ENCODE data around the gene FAM9C. TPM values are rescaled to one million over a fixed set of nuclear protein-coding genes. Genes with fewer than 3 reads are reported as not detected.
"Not testable (repeated sequence)": the region's sequence is repeated elsewhere in the genome, so short reads cannot be mapped to it uniquely, and the experiment has no call there.

Gene FAM9C
- total RNA-seq, 1 donor from 2014 or later, result 0.34 TPM

GRCh38 chrX:13022926-13023325 is 21.5 kb downstream of the FAM9C start:
- Mint-ChIP-seq H3K4me3 (no peak overlapping the region), H3K36me3 (no peaks in the 10 kb centered on the region), H3K27me3 (ENCODE audit: low read depth) (no peaks in the 10 kb centered on the region), H3K27ac (peak overlapping the region; percentile 83), H3K9me3 (peaks cover 29% of the 10 kb centered on the region), H3K4me1 (peaks cover 46% of the 10 kb centered on the region)
- no peak for DNase-seq (ENCODE audit: low spot score in 2 of 2, unreplicated experiment in 2 of 2)
- TF ChIP-seq CTCF (IDR thresholded peaks at IDR 0.05; ENCODE audit: unreplicated experiment), result no peak

GRCh38 chrX:13016731-13017130 is 27.7 kb downstream of the FAM9C start:
- not testable (repeated sequence) for DNase-seq (ENCODE audit: low spot score in 2 of 2, unreplicated experiment in 2 of 2); H3K4me3 Mint-ChIP-seq; H3K36me3 Mint-ChIP-seq; H3K27me3 Mint-ChIP-seq (ENCODE audit: low read depth)
- Mint-ChIP-seq H3K9me3 (peaks cover 22% of the 10 kb centered on the region), H3K27ac (peak overlapping the region; percentile 12), H3K4me1 (peaks cover 37% of the 10 kb centered on the region)

GRCh38 chrX:13015536-13016236 is 28.7 kb downstream of the FAM9C start:
- peaks cover 23% of the 10 kb centered on the region for H3K9me3 Mint-ChIP-seq
- H3K27me3 Mint-ChIP-seq (ENCODE audit: low read depth), result no peaks in the 10 kb centered on the region
- DNase-seq (ENCODE audit: low spot score in 2 of 2, unreplicated experiment in 2 of 2), result no peak
- H3K4me1 Mint-ChIP-seq, result peaks cover 34% of the 10 kb centered on the region
- H3K27ac Mint-ChIP-seq, result peak overlapping the region; percentile 40
- no peak for TF ChIP-seq CTCF (IDR thresholded peaks at IDR 0.05; ENCODE audit: unreplicated experiment)
- H3K36me3 Mint-ChIP-seq, result no peaks in the 10 kb centered on the region
- H3K4me3 Mint-ChIP-seq, result no peak overlapping the region

GRCh38 chrX:13014111-13015096 is 30.0 kb downstream of the FAM9C start:
- H3K36me3 Mint-ChIP-seq, result no peaks in the 10 kb centered on the region
- H3K27ac Mint-ChIP-seq, result peak overlapping the region; percentile 74
- no peaks in the 10 kb centered on the region for H3K27me3 Mint-ChIP-seq (ENCODE audit: low read depth)
- no peak for TF ChIP-seq CTCF (IDR thresholded peaks at IDR 0.05; ENCODE audit: unreplicated experiment)
- H3K4me1 Mint-ChIP-seq, result peaks cover 34% of the 10 kb centered on the region
- H3K4me3 Mint-ChIP-seq, result no peak overlapping the region
- H3K9me3 Mint-ChIP-seq, result peaks cover 26% of the 10 kb centered on the region
- no peak for DNase-seq (ENCODE audit: low spot score in 2 of 2, unreplicated experiment in 2 of 2)

- Mint-ChIP-seq H3K4me1 (peaks cover 34% of the 10 kb centered on the region), H3K27ac (peak overlapping the region; percentile 74), H3K4me3 (no peak overlapping the region), H3K9me3 (peaks cover 26% of the 10 kb centered on the region), H3K27me3 (ENCODE audit: low read depth) (no peaks in the 10 kb centered on the region), H3K36me3 (no peaks in the 10 kb centered on the region)
- TF ChIP-seq CTCF (IDR thresholded peaks at IDR 0.05; ENCODE audit: unreplicated experiment), result no peak
- DNase-seq (ENCODE audit: low spot score in 2 of 2, unreplicated experiment in 2 of 2), result no peak
Measured at GRCh38 chrX:13013363-13014110, 30.9 kb downstream of the FAM9C start.
